SH-SY5Y (cell line): Measurements from ENCODE around the gene HLA-DRB5.

Source experiments
- GATA2 ChIP-seq: IDR thresholded peaks from 2 replicates; pipeline ENCODE4 v1.6.1; 2011; ENCODE audit warnings: mild to moderate bottlenecking, low read depth, low read length
- GATA3 ChIP-seq: IDR thresholded peaks from 2 replicates; pipeline ENCODE4 v1.6.1; 2011; ENCODE audit warnings: low read depth, mild to moderate bottlenecking, low read length, moderate library complexity

DNA sequence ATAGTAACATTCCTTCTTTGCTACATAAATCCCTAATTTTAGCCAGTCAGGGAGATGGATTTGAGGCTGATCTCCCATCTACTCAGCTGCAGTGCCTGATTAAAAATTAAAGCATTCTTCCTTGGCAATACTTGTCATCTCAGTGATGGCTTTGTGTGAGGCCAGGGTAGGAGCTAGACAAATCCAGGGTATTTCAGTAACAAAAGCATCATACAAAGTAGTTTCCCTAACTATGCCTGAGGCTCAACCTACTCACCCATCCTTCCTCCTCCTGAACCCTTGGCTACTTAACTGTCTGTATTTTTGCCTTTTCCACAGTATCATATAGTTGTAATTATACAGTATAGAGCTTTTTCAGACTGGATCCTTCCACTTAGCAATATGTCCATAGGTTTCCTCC is 37.7 kb downstream of the HLA-DRB5 start:
- TF ChIP-seq GATA2 (no peak), GATA3 (no peak)
